Fibroblast of villous mesenchyme (primary cell): ENCODE measurements around the gene ZKSCAN5. TPM values are rescaled to one million over a fixed set of nuclear protein-coding genes. Genes with fewer than 3 reads are reported as not detected.

ENCODE experiments used
- DNase-seq: peaks from one replicate; pipeline ENCODE4 v3.0.0-alpha.2; 2010; ENCODE audit warnings: low read depth
- H3K4me3 ChIP-seq: 2 replicates; pipeline ENCODE4 v1.5.1; 2011; ENCODE audit warnings: low read depth, mild to moderate bottlenecking, low read length
- CTCF ChIP-seq: IDR thresholded peaks from 2 replicates; pipeline ENCODE4 v1.5.1; 2012; ENCODE audit warnings: low read depth, mild to moderate bottlenecking, low read length; ENCODE audit not compliant: insufficient read depth
- total RNA-seq: library from RNA; depleted of rRNA; stranded (reverse); fragments of >200 nt; gene quantifications from 2 replicates; pipeline ENCODE4 v1.2.3, GENCODE V29; 2012

ZKSCAN5 gene
- total RNA-seq, 1 donor: 17.7 TPM

- no peak for DNase-seq
- no peak for TF ChIP-seq CTCF
- peak overlapping the region; percentile 89 for H3K4me3 ChIP-seq
These were observed 220 bp upstream of the ZKSCAN5 start for GRCh38 chr7:99504281-99504602.

GRCh38 chr7:99505324-99505662 is 831 bp downstream of the ZKSCAN5 start:
- TF ChIP-seq CTCF: no peak
- peak; percentile 22 for DNase-seq
- H3K4me3 ChIP-seq: peak overlapping the region; percentile 89

- no peak overlapping the region for H3K4me3 ChIP-seq
- no peak for TF ChIP-seq CTCF
- no peak for DNase-seq
These were observed 9.6 kb downstream of the ZKSCAN5 start for GRCh38 chr7:99514050-99514449.

- H3K4me3 ChIP-seq: no peak overlapping the region
- no peak for DNase-seq
- no peak for TF ChIP-seq CTCF
These were observed 16.9 kb downstream of the ZKSCAN5 start for GRCh38 chr7:99521399-99521798.

- peak; percentile 40 for TF ChIP-seq CTCF
- H3K4me3 ChIP-seq: no peak overlapping the region
- peak; percentile 12 for DNase-seq
These were observed 21.4 kb downstream of the ZKSCAN5 start for GRCh38 chr7:99525713-99526440.

GRCh38 chr7:99531354-99531765 is 26.9 kb downstream of the ZKSCAN5 start:
- TF ChIP-seq CTCF: no peak
- peak; percentile 11 for DNase-seq
- H3K4me3 ChIP-seq: no peak overlapping the region

GRCh38 chr7:99535667-99536066 is 31.2 kb downstream of the ZKSCAN5 start:
- H3K4me3 ChIP-seq: no peak overlapping the region
- no peak for DNase-seq
- TF ChIP-seq CTCF: no peak
